H1 (cell line): ENCODE measurements around the gene STXBP5. TPM values are rescaled to one million over a fixed set of nuclear protein-coding genes. Genes with fewer than 3 reads are reported as not detected.

ENCODE experiments used
- CTCF ChIA-PET: fragments of 300-600 bp; sonication (Branson Sonifier 250); formaldehyde crosslinking; loops from one replicate; lab custom pipeline; 2021; ENCODE audit not compliant: partially characterized antibody; lab: Charles Lee
- POLR2A ChIA-PET: fragments of 300-600 bp; sonication (Branson Sonifier 250); formaldehyde crosslinking; loops from one replicate; lab custom pipeline; 2021; ENCODE audit warnings: inconsistent platforms; ENCODE audit not compliant: partially characterized antibody; lab: Charles Lee
- DNase-seq, 2 experiments: peaks; one replicate each; pipeline versions ENCODE4 v3.0.0 to v3.0.0-alpha.2; 2010 to 2022; ENCODE audit warnings: low spot score in 2 of 2, low read depth in 1 of 2, mixed read lengths in 1 of 2
- FAIRE-seq: peaks from 2 replicates; lab custom pipeline; 2011; peaks lifted over from hg19 to GRCh38; lab: Jason Lieb, UNC
- H2AFZ ChIP-seq: 2 replicates; pipeline ENCODE4 v1.8.1; 2012; ENCODE audit warnings: low read length, inconsistent platforms
- H2AK5ac ChIP-seq: 2 replicates; pipeline ENCODE4 v1.6.1; 2013; ENCODE audit warnings: low read depth, low read length
- H2BK120ac ChIP-seq: replicated peaks from 2 replicates; pipeline ENCODE3; 2013; ENCODE audit warnings: low read depth, low read length, inconsistent platforms
- H2BK12ac ChIP-seq: 2 replicates; pipeline ENCODE4 v1.6.1; 2013; ENCODE audit warnings: low read depth, low read length
- H2BK15ac ChIP-seq: 2 replicates; pipeline ENCODE4 v1.6.1; 2013; ENCODE audit warnings: low read length
- H2BK20ac ChIP-seq: 2 replicates; pipeline ENCODE4 v1.6.1; 2013; ENCODE audit warnings: low read length
- H2BK5ac ChIP-seq: 2 replicates; pipeline ENCODE4 v1.6.1; 2013; ENCODE audit warnings: low read depth, low read length
- H3K14ac ChIP-seq: 2 replicates; pipeline ENCODE4 v1.6.1; 2013; ENCODE audit warnings: inconsistent platforms; ENCODE audit not compliant: insufficient read length
- H3K18ac ChIP-seq: 2 replicates; pipeline ENCODE4 v1.6.1; 2013; ENCODE audit warnings: low read length; ENCODE audit errors: extremely low read depth
- H3K23ac ChIP-seq: 2 replicates; pipeline ENCODE4 v1.6.1; 2013; ENCODE audit warnings: inconsistent platforms; ENCODE audit not compliant: insufficient read length
- H3K23me2 ChIP-seq: 2 replicates; pipeline ENCODE4 v1.6.1; 2013; ENCODE audit warnings: low read depth, low read length
- H3K27ac ChIP-seq: 2 replicates; pipeline ENCODE4 v1.6.1; 2011; ENCODE audit warnings: low read depth, low read length, inconsistent platforms
- H3K27me3 ChIP-seq, 4 experiments: replicated peaks in 1 of 4; 1 replicate in 1 of 4; 2 replicates in 3 of 4; pipeline versions ENCODE4 v1.6.1 to v1.8.1; 2011 to 2013; ENCODE audit warnings: low read length in 3 of 4, mild to moderate bottlenecking in 3 of 4, inconsistent platforms in 2 of 4, mixed read lengths in 2 of 4, moderate library complexity in 1 of 4; ENCODE audit not compliant: control insufficient read depth in 3 of 4, insufficient read depth in 3 of 4; ENCODE audit errors: extremely low read depth in 1 of 4
- H3K36me3 ChIP-seq, 4 experiments: 2 replicates each; pipeline versions ENCODE4 v1.6.1 to v1.8.1; 2011 to 2013; ENCODE audit warnings: mild to moderate bottlenecking in 4 of 4, low read length in 3 of 4, moderate library complexity in 2 of 4, control low read depth in 1 of 4, inconsistent platforms in 1 of 4; ENCODE audit not compliant: insufficient read depth in 4 of 4, control insufficient read depth in 2 of 4
- H3K4ac ChIP-seq: replicated peaks from 2 replicates; pipeline ENCODE3; 2013; ENCODE audit warnings: low read length, low read depth, mixed read lengths, inconsistent platforms; ENCODE audit not compliant: insufficient read length
- H3K4me1 ChIP-seq, 4 experiments: replicated peaks in 1 of 4; 1 replicate in 1 of 4; 2 replicates in 3 of 4; pipeline versions ENCODE4 v1.6.1 to v1.8.1; 2011 to 2013; ENCODE audit warnings: low read length in 3 of 4, inconsistent platforms in 2 of 4, mixed read lengths in 1 of 4; ENCODE audit not compliant: insufficient read depth in 4 of 4, control insufficient read depth in 3 of 4
- H3K4me2 ChIP-seq, 2 experiments: 2 replicates each; pipeline versions ENCODE4 v1.6.1 to v1.8.1; 2011 to 2013; ENCODE audit warnings: low read depth in 2 of 2, low read length in 2 of 2, control low read depth in 1 of 2, inconsistent platforms in 1 of 2, mild to moderate bottlenecking in 1 of 2; ENCODE audit not compliant: insufficient read depth in 1 of 2
- H3K4me3 ChIP-seq, 4 experiments: fragments of 200-600, 300-600 bp in 1 of 4; sonication (generic), shearing (Covaris generic), sonication (Bioruptor Twin) in 1 of 4; 2 replicates each; pipeline versions ENCODE4 v1.5.1 to v1.8.1; 2011 to 2016; ENCODE audit warnings: low read length in 4 of 4, low read depth in 3 of 4, control low read depth in 2 of 4, inconsistent platforms in 2 of 4, mild to moderate bottlenecking in 2 of 4, mixed read lengths in 1 of 4, moderate library complexity in 1 of 4; ENCODE audit not compliant: insufficient read depth in 2 of 4; ENCODE audit errors: extremely low read depth in 1 of 4
- H3K56ac ChIP-seq: replicated peaks from 2 replicates; pipeline ENCODE3; 2013; ENCODE audit warnings: low read depth, mild to moderate bottlenecking, mixed read lengths, low read length, inconsistent platforms; ENCODE audit not compliant: insufficient read length
- H3K79me1 ChIP-seq: 2 replicates; pipeline ENCODE4 v1.6.1; 2013; ENCODE audit warnings: low read depth, low read length, control low read depth
- H3K79me2 ChIP-seq, 2 experiments: 2 replicates each; pipeline versions ENCODE4 v1.6.1 to v1.8.1; 2012 to 2013; ENCODE audit warnings: low read length in 2 of 2, mild to moderate bottlenecking in 2 of 2, inconsistent platforms in 1 of 2; ENCODE audit not compliant: insufficient read depth in 2 of 2, control insufficient read depth in 1 of 2
- H3K9ac ChIP-seq, 4 experiments: replicated peaks in 1 of 4; 1 replicate in 1 of 4; 2 replicates in 3 of 4; pipeline versions ENCODE4 v1.6.1 to v1.8.1; 2011 to 2013; ENCODE audit warnings: low read depth in 3 of 4, low read length in 3 of 4, control low read depth in 2 of 4, mild to moderate bottlenecking in 2 of 4, moderate library complexity in 2 of 4, inconsistent platforms in 1 of 4; ENCODE audit errors: extremely low read depth in 1 of 4
- H3K9me3 ChIP-seq, 2 experiments: 2 replicates each; pipeline versions ENCODE4 v1.6.1 to v1.8.1; 2012 to 2013; ENCODE audit warnings: mild to moderate bottlenecking in 2 of 2, moderate library complexity in 2 of 2, control low read depth in 1 of 2, inconsistent platforms in 1 of 2, low read depth in 1 of 2, low read length in 1 of 2, mixed read lengths in 1 of 2; ENCODE audit not compliant: insufficient read depth in 2 of 2
- H4K20me1 ChIP-seq, 2 experiments: replicated peaks in 1 of 2; 2 replicates each; pipeline versions ENCODE3 to v1.8.1; 2011 to 2013; ENCODE audit warnings: inconsistent platforms in 2 of 2, low read length in 2 of 2, mild to moderate bottlenecking in 1 of 2; ENCODE audit not compliant: insufficient read depth in 2 of 2, control insufficient read depth in 1 of 2
- H4K5ac ChIP-seq: 2 replicates; pipeline ENCODE4 v1.6.1; 2013; ENCODE audit warnings: low read length, low read depth, mixed read lengths, inconsistent platforms; ENCODE audit not compliant: insufficient read length
- H4K8ac ChIP-seq: 2 replicates; pipeline ENCODE4 v1.8.0; 2013; ENCODE audit warnings: mild to moderate bottlenecking, moderate library complexity, low read length, inconsistent platforms; ENCODE audit not compliant: insufficient read depth; ENCODE audit errors: extremely low read depth
- H4K91ac ChIP-seq: replicated peaks from 2 replicates; pipeline ENCODE3; 2013; ENCODE audit warnings: low read length, mixed read lengths, inconsistent platforms; ENCODE audit not compliant: insufficient read length
- RAD21 ChIP-seq, 2 experiments: IDR thresholded peaks in 1 of 2; conservative IDR thresholded peaks in 1 of 2; 2 replicates each; pipeline ENCODE4 v1.6.1; 2011; ENCODE audit warnings: low read depth in 2 of 2, low read length in 2 of 2, improper control_type of control experiment in 1 of 2, inconsistent platforms in 1 of 2, mild to moderate bottlenecking in 1 of 2, moderate library complexity in 1 of 2
- WGBS, 2 experiments: shearing (Covaris generic) in 1 of 2; methylation state at CpG; one replicate each; pipeline versions ENCODE4 v1.1.6 to v1.1.7; 2013 to 2015; ENCODE audit warnings: low lambda C conversion rate in 2 of 2, mixed read lengths in 2 of 2, inconsistent platforms in 1 of 2, low coverage in 1 of 2, missing lambda C conversion rate in 1 of 2; ENCODE audit not compliant: insufficient replicate concordance in 2 of 2, insufficient coverage in 1 of 2, insufficient read length in 1 of 2; ENCODE audit errors: extremely low coverage in 1 of 2, missing lambda C conversion rate in 1 of 2; 5-methylcytosine and 5-hydroxymethylcytosine counted together
- polyA plus RNA-seq, 7 experiments: library from polyadenylated mRNA; depleted of rRNA in 3 of 7; stranded (reverse) in 5 of 7; unstranded in 2 of 7; fragments of >200 nt in 5 of 7; fragments of 200-250 nt in 2 of 7; gene quantifications; 1 replicate in 5 of 7; 2 replicates in 1 of 7; 4 replicates in 1 of 7; pipeline versions ENCODE4 v1.2.1 to v1.2.3, GENCODE V29; 2011 to 2013; ENCODE audit warnings: missing spikeins in 2 of 7, mixed read lengths in 2 of 7
- total RNA-seq: library from RNA; stranded (reverse); fragmentation: NEBNext Ultra II Directional; extraction: Animal tissue kit (Norgen Biotek cat#: 25700); gene quantifications from 2 replicates; pipeline ENCODE4 v1.2.1, GENCODE V29; 2021

Gene STXBP5
- total and polyA plus RNA-seq, 2 of the 8 experiments (the other 6 are each of a cell fraction or from before 2014, with no cell fraction given): 2.7 to 10.8 TPM

DNA sequence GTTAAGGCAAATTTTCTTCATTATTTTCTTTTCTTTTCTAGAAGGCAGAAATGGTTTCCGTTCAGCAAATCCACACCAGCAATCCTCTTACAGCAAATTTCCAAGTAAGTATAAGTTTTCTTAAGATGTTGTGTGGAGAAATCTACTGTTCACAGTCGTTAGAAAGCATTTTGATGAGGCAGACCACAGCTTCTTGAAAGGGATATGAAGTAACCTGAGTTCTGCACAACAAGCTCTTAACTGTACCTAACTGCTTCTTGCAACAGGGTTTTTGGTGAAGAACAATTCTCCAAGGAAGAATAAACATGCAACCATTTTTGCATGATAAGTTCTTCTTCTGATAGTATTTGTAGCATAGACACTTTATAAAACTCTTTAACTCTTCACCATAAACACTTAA lies 45.3 kb upstream of the STXBP5 start:
- H3K23me2 ChIP-seq: no peaks in the 10 kb centered on the region
- H3K27me3 ChIP-seq: no peaks in the 10 kb centered on the region
- no peaks in the 10 kb centered on the region for H3K9me3 ChIP-seq
- H2BK5ac ChIP-seq: no peak overlapping the region
- H3K79me1 ChIP-seq: no peaks in the 10 kb centered on the region
- no peak overlapping the region for H4K91ac ChIP-seq
- H3K9ac ChIP-seq: no peak overlapping the region
- no peak overlapping the region for H2BK120ac ChIP-seq
- H3K4me3 ChIP-seq: no peak overlapping the region
- no peak overlapping the region for H2BK15ac ChIP-seq
- no peak for TF ChIP-seq RAD21 (IDR thresholded peaks at IDR 0.05 in 1 of 2, conservative IDR thresholded peaks at IDR 0.05 in 1 of 2; ENCODE audit: low read depth in 2 of 2, low read length in 2 of 2)
- no peak overlapping the region for H3K18ac ChIP-seq
- no peaks in the 10 kb centered on the region for H4K20me1 ChIP-seq
- no peak overlapping the region for H2AFZ ChIP-seq
- no peak overlapping the region for H3K56ac ChIP-seq
- H3K27ac ChIP-seq: no peak overlapping the region
- DNase-seq (no peak), FAIRE-seq (no peak)
- H3K79me2 ChIP-seq: no peaks in the 10 kb centered on the region
- ChIA-PET POLR2A (no interaction called here), CTCF (no interaction called here)
- H3K23ac ChIP-seq: no peak overlapping the region
- no peak overlapping the region for H3K4ac ChIP-seq
- no peak overlapping the region for H4K5ac ChIP-seq
- 92% methylated on average over 2 of the region's 2 CpGs; no CpG with 5 or more reads in 1 of the 2 experiments for WGBS, 2 experiments
- H3K4me2 ChIP-seq: no peak overlapping the region
- H2BK12ac ChIP-seq: no peak overlapping the region
- no peak overlapping the region for H2AK5ac ChIP-seq
- H3K14ac ChIP-seq: no peak overlapping the region
- H3K36me3 ChIP-seq: no peaks in the 10 kb centered on the region
- H3K4me1 ChIP-seq: no peaks in the 10 kb centered on the region
- no peak overlapping the region for H2BK20ac ChIP-seq
- no peak overlapping the region for H4K8ac ChIP-seq
